ENCODE measurements around the gene COL4A1.
A peak's percentile ranks its signal among the peaks of the same experiment; 100 is the strongest.
"Not testable (repeated sequence)": the region's sequence is repeated elsewhere in the genome, so short reads cannot be mapped to it uniquely, and the experiment has no call there.

Gene COL4A1

DNA sequence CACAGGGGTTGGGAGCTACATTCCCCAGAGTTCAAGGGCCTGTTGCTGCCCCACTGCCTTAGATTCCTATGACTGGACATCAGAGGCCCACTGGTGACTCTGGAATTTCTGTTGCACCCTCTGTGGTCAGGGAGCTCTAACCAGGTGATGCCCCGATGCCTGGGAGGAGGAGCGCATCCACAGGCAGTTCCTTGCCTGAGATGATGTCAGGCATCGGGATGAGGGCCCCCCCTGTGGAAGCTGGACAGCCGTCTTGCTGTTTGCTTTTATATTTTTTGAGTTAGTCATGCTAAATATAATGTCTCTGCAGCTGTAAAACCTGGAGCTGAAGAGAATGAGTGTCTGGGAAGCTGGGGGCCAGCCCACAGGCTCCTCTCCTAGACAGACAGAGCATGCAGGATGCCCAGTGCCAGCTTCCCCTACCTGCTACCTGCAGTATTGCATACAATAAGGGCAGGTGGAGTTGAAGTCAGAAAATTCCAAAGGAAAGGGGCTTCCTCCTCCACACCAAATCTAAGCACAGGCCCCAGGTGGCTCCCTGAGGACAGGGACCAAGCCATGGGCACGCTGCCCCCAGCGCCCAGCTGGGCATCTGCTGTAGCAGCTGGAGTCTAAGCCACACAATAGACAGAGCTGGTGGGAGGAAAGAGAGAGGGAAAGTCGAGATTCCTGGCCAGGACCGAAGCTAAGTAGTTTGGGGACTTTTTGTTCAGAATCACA lies 16.4 kb upstream of the COL4A1 start:
- no peak for DNase-seq

DNA sequence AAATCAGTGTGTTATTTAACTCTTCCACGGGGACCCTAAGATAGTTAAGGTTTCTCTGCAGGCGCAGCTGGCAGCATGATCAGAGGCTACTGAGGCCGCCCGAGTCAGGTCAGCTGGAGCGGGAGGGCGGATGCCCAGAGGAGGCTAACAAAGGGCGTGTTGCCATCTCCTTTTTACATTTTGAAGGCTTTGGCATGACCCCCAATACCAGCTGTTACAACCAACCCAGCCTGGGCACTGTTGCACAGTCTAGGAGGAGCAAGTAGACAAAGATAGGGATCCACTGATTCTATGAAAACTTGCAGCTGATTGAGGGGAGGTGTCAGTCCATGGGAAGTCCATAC lies 15.8 kb upstream of the COL4A1 start:
- no peak for DNase-seq

DNA sequence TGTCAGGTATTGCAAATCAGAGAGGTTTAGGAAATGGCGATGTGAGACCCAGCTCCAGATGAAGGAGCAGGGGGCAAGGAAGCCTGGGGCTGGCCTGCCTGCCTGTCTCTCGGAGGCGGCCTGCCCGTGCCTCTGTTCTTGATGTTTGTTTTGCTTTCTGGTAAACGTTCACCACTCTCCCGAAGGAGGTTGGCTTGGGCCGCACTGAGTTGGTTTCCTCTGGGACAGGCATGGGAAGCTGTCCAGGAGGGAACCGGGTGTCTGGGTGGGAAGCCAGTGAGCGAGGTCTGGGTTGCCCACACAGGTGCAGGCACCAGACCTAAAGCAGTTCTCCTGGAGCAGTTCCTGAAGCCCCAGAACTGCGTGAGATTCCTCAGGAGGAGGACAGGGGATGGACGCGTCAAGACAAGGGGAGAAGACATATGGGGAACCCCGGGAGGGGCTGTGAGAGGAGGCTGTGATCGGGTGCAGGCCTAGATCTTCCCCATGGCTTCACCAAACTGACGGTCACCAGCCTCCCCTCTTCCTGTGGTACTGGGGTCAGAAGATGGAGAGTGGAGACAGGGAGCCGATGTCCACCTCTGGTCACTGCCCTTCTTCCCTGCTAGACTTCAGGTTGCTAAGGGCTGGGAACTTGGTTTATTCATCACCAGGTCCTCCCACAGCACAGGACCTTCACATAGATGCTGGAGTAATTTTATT lies 15.3 kb upstream of the COL4A1 start:
- no peak for DNase-seq

DNA sequence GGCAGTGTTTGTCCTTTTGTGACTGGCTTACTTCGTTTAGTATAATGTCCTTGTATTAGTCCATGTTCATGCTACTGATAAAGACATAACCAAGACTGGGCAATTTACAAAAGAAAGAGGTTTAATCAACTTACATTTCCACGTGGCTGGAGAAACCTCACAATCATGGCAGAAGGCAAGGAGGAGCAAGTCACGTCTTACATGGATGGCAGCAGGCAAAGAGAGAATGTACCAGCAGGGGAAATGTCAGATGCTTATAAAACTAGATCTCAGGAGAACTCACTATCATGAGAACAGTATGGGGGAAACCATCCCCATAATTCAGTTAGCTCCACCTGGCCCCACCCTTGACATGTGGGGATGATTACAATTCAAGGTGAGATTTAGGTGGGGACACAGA lies 14.6 kb upstream of the COL4A1 start:
- DNase-seq: not testable (repeated sequence)

DNA sequence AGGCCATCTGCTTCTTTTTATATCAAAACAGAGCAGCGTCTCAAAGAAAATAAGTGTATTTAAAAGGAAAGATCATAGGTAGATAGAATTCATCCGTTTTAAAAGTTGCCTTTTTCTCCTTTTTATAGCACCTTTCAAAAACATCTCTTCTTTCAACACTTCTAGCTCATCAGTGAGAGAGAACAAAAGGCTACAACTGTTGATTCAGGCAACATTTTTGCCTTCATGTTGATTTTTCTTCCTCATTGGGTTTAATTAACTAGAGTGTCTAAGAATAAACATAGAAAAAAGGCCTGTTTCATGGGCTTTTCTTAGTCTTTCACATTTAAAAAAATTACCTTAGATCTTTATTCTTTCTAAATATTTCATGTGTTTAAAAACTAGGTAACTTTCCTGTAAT lies 13.7 kb upstream of the COL4A1 start:
- DNase-seq: no peak

DNA sequence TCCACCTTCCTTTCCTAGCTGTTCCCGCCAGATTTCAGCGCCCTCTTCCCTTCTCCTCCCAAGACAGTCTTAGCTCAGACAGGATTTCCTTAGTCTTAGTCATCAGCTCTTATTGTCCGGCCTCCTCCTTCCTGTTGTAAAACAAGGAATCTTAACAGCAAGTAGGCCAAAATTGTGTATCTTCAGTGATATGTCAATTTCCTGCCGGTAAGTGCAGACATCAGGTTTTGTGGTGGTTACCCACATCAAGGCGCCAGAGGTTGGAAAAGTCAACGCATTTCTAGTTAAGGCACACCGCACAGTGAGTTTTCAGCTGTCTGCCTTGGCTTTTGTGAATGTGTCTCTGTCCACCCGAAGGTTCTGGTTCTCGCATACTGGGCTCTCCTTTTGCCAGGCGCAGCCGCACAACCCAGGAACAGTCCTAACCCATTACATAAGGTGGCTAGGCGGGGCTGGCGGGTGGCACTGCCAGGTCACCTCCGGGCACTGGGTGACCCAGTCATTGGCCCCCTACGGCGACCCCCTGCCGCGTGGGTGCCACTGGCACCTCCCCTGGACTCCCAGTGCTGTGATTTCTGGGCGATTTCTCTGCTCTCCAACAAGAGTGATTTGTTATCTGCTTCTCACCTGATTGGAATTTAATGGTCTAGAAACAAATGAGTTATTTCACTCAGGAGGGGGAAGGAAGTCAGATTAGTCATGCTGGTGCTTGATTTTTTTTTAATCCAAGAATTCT lies 13.0 kb upstream of the COL4A1 start:
- peak in 2 of 6 experiments; percentile 1 to 14 for DNase-seq

DNA sequence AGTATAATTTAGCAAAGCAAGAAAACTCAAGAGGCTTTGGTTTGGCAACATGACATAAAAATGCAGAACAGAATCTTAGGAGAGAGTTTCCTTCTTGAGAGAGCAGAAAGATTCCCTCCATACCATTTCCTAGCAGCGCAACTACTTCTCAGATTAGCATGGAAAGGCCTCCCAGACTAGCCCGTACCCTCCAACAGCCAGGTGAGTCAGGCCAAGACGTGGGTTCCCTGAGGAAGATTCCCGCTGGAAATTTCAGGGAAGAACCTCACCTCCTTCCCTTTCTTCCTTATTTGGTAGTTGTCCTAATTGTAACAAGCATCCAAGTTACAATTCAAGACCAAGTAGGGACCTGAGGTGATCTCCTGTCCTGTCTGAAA lies 12.4 kb upstream of the COL4A1 start:
- no peak for DNase-seq

DNA sequence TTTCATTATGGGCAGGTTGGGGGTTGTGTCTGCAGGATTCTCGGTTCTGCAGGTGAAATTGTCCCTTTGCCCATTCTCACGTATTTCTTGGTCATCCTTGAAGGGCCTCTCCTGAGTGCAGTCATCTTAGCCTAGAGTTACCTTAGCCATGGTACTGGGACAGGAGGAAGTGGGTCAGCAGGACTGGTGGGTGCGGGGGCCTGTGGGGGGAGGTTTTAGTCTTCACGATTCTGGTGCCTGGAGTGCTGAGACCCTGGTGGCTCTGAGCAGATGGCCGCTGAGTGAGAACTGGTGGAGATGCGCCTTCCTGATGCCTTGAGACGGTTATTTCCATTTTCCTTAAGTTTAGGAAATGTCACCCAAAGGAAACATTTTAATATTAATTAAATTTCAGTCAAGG lies 12.0 kb upstream of the COL4A1 start:
- no peak for DNase-seq

DNA sequence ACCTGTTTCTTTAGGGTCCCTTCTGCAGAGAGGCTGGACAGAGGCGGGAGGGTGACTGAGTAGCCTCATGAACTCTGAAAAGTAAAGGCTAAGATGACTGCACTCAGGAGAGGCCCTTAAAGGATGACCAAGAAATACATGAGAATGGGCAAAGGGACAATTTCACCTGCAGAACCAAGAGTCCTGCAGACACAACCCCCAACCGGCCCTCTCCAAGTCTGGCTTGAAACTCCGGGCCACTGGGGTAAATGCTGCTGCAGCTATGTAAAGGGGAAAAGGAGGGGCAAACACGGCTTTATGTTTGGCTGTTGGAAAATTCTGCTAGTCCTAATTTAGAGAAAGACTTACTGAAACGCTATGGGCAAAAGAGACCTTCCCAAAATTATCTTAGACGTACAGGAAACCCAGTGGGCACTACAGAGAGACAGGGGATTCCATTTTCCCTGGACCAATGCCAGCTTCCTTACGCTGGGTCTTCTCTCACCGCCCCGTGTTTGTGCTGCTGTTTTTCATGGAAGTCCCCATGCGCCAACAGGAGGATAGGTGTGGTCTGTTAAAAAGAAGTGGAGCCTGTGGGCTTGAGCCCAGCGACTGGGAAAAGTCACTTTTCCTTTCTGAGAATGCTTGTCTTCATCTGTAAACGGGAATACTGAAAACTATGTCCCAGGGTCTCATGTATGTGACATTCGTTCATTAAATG lies 10.7 kb upstream of the COL4A1 start:
- no peak for DNase-seq

DNA sequence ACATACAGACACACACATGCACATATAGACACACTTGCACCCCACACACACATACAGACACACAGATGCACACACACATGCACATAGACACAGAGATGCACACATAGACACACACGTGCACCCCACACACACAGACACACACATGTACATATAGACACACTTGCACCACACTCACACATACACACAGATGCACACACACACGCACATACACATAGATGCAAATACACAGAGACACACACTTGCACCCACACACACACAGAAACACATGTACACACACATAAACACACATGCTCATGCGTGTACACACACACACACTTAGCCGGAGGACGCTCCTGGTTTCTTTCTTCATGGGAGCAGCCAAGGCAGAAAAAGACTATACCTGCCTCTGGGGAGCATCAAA lies 10.1 kb upstream of the COL4A1 start:
- DNase-seq: no peak

DNA sequence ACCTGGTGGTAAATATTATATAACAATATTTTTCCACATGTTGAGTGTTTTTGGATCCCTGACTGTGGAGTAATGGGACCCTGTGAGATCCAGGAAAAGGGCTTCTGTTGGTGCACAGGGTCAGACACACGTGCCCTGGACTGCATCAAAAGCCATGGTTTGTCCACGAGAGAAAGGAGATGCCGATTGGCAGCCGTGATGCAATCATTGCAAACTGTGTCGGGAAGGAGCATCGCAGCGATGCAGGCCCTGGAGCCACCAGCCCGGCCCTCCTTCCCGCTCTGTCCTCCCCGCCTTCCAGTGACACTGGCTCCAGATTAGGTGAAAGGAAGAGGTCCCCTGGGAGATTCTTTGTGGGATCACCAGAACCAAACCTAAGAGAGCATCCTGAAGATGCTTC lies 9.2 kb upstream of the COL4A1 start:
- DNase-seq: no peak

DNA sequence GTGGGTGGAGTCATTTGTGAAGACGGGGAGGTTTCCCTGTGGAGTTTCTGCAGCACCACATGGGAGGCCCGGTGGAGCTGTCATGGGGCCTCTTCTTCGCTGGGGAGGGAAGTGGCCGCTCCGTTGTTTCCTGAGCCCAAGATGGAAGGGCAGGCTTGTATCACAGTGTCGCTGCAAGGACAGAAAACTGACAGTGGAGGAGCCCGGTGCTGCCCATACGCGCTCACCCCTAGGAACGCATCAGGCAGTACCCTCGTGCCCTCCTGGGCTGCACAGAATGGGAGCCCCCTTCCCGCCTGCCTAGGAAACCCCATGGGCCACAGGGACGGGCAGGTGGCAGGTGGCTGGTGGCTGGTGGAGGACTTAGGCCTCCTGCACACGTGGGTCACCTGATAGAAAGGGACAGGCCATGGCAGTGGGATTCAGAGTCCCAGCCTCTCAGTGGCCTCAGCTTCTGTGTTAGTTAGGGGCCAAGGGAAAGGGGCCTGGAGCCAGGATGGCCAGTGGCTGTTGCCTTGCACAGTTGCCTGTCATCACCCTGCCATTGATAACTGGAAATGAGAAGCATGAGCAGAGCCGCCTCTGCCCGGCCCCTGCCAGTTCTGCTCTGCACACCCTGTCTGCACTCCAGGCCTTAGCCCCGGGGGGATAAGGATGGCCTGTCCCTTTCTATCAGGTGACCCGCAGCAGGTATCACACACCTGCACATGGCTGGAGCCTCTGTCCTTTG lies 7.7 kb upstream of the COL4A1 start:
- DNase-seq: no peak

DNA sequence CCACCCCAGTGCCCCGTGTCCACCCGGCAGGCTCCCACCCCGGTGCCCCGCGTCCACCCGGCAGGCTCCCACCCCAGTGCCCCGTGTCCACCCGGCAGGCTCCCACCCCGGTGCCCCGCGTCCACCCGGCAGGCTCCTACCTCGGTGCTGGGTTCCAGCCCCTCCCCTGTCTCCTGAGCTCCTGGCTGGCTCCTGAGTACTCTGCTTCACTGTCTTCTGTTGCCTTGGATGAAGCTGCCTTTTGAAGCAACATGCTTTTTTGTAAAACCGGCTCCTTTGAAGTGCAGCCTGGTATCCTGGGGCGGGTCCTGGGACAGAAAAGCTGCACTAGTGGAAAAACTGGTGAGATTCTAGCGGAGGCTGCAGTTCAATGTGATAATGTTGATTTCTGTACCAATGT lies 6.8 kb upstream of the COL4A1 start:
- DNase-seq: not testable (repeated sequence)

DNA sequence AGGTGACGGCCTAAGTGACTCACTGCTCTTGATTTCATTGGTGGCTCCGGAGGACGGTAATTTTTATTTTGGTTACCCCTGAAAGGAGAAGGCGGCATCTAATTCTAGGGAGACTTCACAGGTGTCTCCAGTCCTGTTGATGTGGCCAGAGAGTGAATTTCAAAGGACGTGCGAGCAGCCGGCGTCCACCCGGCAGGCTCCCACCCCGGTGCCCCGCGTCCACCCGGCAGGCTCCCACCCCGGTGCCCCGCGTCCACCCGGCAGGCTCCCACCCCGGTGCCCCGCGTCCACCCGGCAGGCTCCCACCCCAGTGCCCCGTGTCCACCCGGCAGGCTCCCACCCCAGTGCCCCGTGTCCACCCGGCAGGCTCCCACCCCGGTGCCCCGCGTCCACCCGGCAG lies 6.3 kb upstream of the COL4A1 start:
- not testable (repeated sequence) for DNase-seq

DNA sequence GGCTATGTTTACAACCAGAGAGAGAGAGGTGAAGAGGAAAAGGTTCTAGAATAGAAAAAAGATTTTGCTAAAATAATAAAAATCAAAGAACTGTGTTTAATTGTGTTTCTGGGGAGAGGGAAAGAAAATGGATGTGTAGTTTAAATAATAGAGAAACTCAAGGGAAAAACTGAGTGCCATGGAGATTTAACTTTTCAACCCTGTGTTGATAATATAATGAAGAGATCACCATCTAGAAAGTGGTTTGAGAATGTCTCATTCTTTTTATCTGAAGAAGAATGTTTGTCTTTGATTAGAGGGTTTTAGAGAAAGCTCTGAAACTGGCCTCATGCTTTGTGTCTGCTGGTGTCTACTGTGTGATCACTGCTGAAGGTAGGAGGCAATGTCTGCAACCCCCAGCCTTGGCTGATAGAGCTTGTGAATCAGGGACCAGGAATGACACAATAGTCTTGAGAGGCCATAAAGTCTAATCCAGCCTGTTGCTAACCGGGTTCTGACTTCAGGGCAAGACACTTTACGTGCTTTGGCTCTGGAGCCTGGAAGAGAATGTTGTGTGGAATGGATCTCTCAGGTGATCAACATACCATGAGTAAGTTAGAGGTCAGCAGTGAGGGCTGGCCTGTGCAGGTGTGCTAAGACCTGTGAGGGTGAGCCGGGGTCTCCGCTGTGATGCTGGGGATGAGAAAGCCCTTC lies 5.5 kb upstream of the COL4A1 start:
- DNase-seq: no peak

DNA sequence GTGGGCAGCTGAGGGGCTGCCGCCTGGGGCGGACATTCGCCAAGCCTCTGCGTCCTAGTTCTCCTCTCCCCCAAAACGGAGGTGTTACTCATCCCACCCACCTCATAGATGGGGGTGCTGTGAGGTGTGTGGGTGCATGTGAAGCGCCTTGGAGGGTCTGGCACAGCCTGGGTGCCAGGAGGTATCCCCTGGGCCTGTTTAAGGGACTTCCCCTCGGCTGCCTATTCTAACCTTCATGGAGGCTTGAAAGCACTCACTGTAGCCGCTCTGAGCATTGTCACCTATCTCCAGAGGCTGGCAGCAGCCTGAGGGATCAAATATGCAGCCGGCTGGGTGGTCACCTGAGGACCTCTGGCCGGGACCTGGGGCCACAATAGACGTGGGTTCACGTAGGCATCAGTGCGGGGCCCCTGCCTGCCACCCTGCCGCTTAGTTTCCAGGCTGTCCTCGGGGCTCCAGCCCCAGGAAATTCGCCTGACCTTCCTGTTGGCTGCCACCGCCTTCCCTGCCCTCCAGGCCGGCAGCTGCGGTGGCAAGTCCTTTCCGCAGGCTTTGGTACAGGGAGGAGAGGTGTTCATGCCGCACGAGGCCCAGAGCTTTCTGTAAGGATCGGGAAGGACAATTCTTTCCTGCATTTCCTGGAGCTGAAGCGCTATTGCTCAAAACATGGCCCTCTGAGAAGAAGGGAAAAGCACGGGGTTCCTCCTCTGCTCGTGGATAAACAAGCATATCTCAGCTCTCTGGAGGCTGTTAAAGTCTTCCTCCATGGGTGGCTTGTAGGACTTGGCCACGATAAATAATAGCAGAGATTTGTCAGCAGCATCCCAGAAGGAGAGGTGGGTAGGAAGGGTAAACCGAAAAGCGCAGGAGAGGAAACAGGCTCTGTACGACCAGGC lies 4.7 kb upstream of the COL4A1 start:
- DNase-seq: no peak

DNA sequence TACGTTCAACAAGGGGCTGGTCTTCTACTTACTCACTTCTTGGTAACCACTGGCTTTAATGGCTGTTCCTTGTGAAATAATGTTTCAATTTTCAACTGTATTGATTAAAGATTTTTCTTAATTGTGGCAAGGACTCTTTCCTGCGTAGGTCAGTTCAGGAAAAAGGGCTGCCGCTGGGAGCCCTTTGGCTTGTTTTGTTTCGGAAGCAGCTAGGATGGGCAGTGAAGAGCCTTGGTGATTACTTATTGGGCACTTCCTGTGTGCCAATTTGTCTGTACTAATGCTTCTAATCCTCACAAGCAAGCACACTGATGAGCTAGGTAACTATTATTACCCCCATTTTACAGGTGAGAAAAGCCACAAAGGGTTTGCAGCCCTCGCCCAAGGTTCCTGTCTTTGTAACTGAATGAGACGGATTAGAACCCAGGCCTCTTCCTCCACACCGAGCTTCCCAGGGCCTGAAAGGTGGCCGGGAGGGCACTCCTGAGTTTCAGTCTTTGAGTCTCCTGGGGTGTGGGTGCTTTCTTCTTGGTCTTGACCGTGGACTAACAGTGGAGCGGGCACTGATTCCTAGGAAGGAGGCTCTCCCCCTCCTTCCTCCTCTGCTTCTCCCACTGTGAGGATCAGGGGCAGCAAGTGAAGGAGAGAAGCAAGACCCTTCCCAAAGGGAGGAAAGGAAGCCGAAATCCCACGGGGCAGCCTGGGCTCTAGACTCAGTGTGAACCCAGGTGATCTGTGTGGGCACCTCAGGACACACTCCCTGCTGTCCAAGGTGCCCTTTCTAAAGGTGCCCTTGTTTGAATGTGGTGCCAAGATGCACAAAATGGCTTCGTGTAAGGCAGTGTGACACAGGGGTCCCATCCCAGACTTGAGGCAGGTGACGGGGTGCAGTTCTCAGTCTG lies 3.8 kb upstream of the COL4A1 start:
- no peak for DNase-seq

DNA sequence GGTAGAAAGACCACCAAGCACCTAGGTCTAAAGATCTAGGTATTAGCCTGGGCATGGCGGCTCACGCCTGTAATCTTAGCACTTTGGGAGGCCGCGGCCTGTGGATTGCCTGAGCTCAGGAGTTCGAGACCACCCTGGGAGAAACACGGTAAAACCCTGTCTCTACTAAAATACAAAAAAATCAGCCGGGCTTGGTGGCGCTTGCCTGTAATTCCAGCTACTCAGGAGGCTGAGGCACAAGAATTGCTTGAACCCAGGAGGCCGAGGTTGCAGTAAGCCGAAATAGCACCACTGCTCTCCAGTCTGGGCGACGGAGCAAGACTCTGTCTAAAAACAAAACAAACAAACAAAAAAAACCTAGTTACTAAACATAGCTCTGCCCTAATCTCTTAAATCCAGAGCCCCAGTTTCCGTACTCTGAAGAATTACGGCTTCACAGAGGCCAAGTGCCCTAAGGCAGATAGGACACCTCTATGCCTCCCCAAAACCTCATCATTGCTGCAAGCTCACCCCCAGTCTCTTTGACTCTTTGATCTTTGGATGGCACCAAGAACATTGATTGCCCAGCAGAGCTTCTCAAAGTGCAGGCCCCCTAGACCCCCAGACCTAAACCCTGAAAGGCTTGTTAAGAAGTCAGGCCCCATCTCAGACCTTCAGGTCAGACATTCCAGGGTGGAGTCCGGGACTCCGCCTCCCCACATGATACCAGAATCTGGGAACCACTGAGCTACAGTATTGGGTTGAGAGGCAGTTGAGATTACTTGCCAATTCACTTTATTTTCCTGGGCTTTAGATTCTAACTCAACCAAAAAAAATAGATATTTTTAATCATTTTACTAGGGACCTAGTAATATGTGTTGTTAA lies 2.9 kb upstream of the COL4A1 start:
- DNase-seq: no peak
